ENCODE results near the gene CLPX.

Gene CLPX

DNA sequence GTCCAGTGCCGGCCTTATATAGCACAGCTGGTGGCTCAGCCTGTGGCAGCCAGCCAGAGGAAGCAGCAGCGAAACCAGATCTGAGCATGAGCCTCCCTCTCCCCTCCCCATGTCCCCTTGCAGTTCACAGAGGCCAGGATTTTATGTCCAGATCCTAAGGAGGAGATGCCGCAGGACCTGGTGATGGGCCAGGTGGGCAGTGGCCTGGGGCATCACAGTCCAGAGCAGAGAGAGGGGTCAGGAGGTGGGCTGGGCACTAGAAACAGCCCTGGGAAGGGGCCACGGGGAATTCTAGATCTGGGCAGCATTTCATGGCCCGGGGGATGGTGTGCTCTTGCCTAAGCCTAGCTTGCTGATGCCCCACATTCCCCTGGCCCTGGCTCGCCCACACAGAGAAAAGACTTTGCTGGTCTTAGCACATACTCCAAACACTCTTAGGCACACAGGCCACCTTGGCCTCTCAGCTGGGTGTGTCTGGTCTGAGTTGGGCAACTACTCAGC, 26.4 kb upstream of the CLPX start:
- H3K9me3 Mint-ChIP-seq: no peaks in the 10 kb centered on the region
- no peaks in the 10 kb centered on the region for H3K4me1 Mint-ChIP-seq
- H3K27ac Mint-ChIP-seq: no peak overlapping the region
- no peak for ATAC-seq
- H3K4me3 Mint-ChIP-seq: no peak overlapping the region
- peaks cover 9% of the 10 kb centered on the region for H3K27me3 Mint-ChIP-seq
- no peaks in the 10 kb centered on the region for H3K36me3 Mint-ChIP-seq

DNA sequence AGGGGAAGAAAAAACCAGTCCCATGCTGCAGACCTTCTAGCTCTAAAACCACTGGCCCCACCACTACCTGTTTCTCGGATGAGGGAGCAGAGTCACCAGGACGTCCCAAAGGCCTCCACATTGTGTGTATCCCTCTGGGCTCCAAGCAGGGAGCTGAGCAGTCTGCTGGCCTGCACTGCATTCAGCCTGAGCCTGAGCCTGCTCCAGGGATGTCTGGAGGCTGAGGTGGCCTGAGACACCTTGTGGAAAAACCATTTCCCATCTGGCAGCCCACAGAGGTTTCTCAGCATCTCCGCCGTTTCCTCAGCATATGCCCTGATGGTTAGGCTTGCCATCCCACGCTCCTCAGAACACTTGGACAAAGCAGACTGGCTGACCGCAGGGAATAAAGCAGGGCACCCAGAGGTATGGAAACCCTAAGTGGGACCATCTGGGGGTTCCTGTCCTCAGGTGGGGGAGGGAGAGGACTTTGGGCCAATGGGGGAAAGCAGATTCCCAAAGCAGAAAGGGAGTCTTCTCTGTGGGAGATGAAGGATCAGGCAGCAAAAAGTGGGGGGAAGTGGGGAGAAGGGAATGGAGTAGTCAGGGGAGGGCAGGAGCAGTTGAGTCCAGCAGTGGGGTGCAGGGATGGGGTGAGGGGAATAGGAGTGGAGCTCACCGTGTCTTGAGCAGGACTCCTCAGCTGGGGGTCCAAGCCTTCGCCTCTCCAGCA, 25.8 kb upstream of the CLPX start, which contains the start of gene CILP:
CILP (minus strand) TSS at position 704 of the 712 bp plus-strand sequence. CDS start 1,718 bp downstream, outside the sequence.
- H3K4me1 Mint-ChIP-seq: no peaks in the 10 kb centered on the region
- H3K27ac Mint-ChIP-seq: no peak within 1 kb of the TSS
- no peak for ATAC-seq
- H3K9me3 Mint-ChIP-seq: no peaks in the 10 kb centered on the region
- no peak within 1 kb of the TSS for H3K4me3 Mint-ChIP-seq
- H3K27me3 Mint-ChIP-seq: peaks cover 9% of the 10 kb centered on the region
- H3K36me3 Mint-ChIP-seq: no peaks in the 10 kb centered on the region

DNA sequence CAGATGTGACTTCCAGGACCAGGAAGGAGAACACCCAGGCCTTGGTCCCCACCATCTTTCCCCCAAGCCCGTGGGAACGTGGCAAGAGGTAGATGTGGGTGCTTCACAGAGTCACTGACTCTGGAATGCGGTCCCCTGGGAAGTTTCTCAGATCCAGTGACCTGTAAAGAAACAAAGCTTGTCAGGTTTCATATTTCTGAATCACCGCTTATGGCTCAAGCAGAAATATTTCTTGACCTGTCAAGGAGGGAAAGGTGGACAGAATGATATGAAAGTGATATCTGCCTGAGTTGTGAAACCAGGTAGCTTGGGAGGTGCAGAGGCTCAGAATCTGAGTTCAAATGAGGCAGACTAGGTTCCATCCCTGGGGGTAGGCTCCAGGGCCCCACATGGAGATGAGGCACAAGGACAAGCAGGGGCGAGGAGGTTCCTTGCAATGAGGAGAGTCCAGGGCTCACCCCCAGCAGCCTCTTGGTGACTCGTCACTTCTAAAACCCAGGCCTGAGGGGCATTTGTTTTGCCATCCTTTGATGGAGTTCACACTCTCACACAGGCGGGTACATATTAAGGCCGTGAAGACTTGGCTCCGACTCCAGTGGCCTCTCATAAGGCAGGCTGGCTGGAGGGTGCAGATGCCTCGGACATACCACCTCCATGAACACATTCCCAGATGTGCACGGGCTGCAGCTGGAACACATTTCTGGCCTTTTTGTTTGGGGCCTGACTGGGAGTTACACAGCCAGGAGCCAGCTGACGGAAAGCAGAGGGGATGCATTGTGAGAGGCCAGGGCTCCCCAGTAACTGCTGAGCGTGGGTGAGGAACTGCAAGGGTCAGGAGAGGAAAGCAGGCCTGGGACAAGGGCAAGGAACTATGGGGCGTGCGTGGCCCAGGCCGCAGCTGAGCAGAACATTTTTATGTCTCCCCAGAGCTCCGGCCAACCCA, 24.8 kb upstream of the CLPX start:
- H3K27ac Mint-ChIP-seq: no peak overlapping the region
- no peak for ATAC-seq
- H3K27me3 Mint-ChIP-seq: peaks cover 9% of the 10 kb centered on the region
- H3K9me3 Mint-ChIP-seq: no peaks in the 10 kb centered on the region
- no peak overlapping the region for H3K4me3 Mint-ChIP-seq
- H3K4me1 Mint-ChIP-seq: no peaks in the 10 kb centered on the region
- H3K36me3 Mint-ChIP-seq: no peaks in the 10 kb centered on the region

DNA sequence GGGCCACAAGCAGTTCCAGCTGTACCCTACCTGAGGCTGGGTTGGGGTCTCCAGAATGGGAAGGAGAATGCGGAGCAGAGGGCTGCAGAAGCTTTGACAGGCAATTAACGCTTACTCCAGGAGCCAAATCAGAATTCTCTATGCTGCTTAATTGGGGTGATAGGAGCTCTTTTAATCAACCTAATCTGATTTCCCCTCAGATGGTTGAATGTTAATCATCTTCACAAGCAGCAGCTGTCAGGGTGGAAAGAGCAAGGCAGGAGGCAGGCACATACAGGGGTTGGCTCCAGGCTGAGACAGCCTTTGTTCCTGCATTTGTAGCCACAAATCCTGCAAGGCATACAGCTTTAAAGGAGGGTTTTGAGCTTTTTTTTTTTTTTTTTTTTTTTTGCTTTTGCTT, 23.5 kb upstream of the CLPX start:
- no peak overlapping the region for H3K4me3 Mint-ChIP-seq
- H3K9me3 Mint-ChIP-seq: no peaks in the 10 kb centered on the region
- H3K27ac Mint-ChIP-seq: no peak overlapping the region
- no peaks in the 10 kb centered on the region for H3K36me3 Mint-ChIP-seq
- ATAC-seq: no peak
- peaks cover 9% of the 10 kb centered on the region for H3K27me3 Mint-ChIP-seq
- no peaks in the 10 kb centered on the region for H3K4me1 Mint-ChIP-seq

DNA sequence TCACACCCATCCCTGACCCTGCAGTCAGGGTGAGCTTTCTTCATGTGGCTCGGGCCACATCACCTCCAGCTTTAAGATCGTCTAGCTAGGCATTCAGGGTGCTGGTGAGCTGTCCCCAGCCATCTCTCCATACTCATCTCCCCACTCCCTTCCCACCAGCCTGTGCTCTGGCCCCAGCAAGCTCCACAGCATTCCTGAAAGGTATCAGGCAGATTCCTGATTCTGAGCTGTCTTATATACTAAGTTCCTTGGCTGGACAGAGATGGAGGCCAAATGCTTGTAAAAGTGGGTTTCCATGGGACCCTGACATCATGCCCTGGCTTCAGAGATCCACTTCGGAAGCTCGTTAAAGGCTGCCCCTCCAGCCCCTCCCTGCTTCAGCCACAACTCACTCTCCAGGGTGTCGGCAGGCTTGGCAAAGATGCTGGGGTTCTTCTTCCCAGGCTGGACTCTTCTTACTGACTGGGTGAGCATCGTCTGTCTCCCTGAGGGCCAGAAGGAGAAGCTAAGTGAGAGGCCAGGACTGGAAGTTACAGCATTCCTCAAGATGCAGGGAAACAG, 22.2 kb upstream of the CLPX start:
- Mint-ChIP-seq H3K9me3 (no peaks in the 10 kb centered on the region), H3K4me3 (no peak overlapping the region), H3K27me3 (peaks cover 9% of the 10 kb centered on the region), H3K36me3 (no peaks in the 10 kb centered on the region), H3K27ac (no peak overlapping the region), H3K4me1 (no peaks in the 10 kb centered on the region)
- no peak for ATAC-seq

DNA sequence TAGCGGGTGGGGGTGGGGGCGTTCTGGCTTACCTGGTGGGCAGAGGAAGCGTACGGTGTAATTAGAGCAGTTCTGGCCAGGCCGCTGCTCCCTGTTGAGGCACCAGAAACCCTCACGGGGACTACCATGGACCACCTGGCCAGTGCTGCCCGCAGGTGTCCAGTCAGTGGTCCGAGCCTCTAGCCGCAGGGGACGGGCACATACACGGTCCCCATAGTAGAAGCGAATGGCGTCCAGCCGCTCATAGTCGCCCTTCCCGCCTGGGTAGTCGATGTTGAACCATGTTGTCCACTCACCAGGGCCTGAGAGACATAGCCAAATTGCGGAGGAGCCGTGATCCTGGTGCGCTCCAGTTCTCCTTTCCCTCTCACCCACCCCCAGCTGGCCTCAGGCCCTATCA, 21.6 kb upstream of the CLPX start:
- no peaks in the 10 kb centered on the region for H3K36me3 Mint-ChIP-seq
- H3K27ac Mint-ChIP-seq: no peak overlapping the region
- H3K27me3 Mint-ChIP-seq: peaks cover 9% of the 10 kb centered on the region
- H3K4me3 Mint-ChIP-seq: no peak overlapping the region
- no peaks in the 10 kb centered on the region for H3K9me3 Mint-ChIP-seq
- ATAC-seq: no peak
- no peaks in the 10 kb centered on the region for H3K4me1 Mint-ChIP-seq

DNA sequence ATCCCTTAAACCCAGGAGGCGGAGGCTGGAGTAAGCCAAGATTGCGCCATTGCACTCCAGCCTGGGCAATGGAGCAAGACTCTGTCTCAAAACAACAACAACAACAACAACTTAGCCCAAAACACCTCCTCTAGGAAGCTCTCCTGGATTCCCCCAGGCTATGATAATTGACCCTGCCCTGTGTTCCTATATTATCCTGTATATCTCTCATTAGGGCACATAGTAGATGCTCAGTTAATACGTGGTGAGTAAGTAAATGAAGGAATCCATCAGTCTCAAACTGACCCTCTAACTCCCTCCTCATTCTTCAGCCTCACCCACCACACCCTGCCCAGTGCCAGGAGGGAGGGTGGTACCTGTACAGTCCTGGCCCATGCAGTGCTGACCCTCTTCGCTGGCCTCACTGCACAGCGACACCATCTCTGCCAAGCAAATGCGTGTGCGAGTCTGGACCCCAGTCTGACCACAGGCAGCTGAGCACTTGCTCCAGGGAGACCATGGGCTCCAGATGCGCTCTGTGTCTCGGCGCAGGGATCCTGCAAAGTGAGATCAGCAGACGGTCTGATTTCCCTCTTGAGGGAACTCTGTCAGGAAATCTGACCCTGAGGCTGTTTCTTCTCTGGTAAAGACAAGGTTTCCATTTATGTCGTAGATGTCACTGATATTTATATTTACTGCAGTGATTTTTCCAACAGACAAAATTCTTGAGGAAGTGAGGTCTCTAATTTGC, 20.0 kb upstream of the CLPX start:
- Mint-ChIP-seq H3K36me3 (no peaks in the 10 kb centered on the region), H3K27me3 (peaks cover 9% of the 10 kb centered on the region), H3K4me1 (no peaks in the 10 kb centered on the region), H3K9me3 (no peaks in the 10 kb centered on the region), H3K4me3 (no peak overlapping the region), H3K27ac (no peak overlapping the region)
- no peak for ATAC-seq

DNA sequence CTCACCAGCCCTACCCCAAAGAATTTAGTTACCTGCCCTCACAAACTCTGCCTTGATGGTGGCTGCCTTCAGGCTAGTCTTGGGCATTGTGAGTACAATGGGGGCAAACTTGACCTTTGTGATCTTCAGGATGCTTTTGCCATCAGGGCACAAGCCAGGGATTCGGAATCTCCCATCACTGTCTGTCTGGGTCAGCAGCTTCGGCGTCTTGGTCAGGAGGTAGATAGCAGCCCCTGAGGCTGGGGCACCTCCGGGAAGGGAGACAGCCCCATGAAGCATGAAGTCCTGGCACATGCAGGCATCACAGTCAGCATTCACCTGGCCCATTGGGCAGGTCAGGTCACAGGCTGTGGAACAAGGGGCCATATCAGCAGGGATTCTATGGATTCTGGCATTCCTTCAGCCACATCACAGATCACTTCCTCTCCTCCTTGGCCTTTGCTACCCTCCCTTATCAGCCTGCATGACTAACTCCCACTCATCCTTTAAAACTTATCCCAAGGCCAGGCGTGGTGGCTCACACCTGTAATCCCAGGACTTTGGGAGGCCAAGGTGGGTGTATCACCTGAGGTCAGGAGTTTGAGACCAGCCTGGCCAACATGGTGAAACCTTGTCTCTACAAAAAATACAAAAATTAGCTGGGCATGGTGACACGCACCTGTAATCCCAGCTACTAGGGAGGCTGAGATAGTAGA, 19.2 kb upstream of the CLPX start:
- no peak overlapping the region for H3K4me3 Mint-ChIP-seq
- H3K9me3 Mint-ChIP-seq: no peaks in the 10 kb centered on the region
- no peak overlapping the region for H3K27ac Mint-ChIP-seq
- ATAC-seq: no peak
- H3K4me1 Mint-ChIP-seq: no peaks in the 10 kb centered on the region
- peaks cover 9% of the 10 kb centered on the region for H3K27me3 Mint-ChIP-seq
- H3K36me3 Mint-ChIP-seq: no peaks in the 10 kb centered on the region

DNA sequence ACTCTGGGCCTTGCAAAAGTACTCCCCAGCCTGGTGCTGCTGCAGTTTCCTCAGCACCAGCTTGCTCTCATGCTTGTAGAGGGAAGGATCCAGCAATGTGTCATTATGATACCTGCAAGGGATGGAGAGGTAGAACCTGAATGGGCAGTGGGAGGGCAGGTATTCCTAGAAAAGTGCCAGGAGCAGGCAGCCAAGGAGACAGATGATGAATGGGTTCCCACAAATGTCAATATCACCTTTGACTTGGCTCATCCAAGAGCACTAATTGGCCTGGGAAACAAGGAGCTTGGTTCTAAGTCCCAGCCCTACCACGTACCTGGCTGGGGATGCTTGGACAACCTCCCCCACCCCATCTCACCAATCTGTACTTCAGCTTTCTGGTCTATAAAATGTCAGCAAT, 16.8 kb upstream of the CLPX start:
- Mint-ChIP-seq H3K4me1 (no peaks in the 10 kb centered on the region), H3K9me3 (no peaks in the 10 kb centered on the region), H3K27ac (no peak overlapping the region), H3K36me3 (no peaks in the 10 kb centered on the region), H3K27me3 (peaks cover 3% of the 10 kb centered on the region), H3K4me3 (no peak overlapping the region)
- no peak for ATAC-seq

DNA sequence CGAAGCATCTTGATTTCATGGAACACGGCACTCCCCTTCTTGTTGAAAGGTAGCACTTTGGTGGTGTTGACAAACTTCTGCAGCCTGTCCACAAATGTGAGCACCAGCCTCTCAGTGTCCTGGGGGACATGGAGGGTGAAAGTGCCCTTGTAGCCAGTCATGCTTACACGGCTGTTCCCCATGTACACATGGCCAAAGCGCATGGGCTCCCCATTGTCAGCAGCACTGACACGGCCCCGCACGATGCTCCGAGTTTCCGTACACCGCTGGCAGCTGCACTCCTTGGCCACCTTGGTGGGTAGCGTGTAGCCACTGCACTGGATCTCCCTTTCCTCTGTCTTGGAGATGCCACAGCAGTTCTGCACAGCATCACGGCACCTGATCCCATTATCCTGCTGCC, 13.4 kb upstream of the CLPX start:
- Mint-ChIP-seq H3K4me1 (no peaks in the 10 kb centered on the region), H3K27ac (no peak overlapping the region), H3K4me3 (no peak overlapping the region), H3K36me3 (no peaks in the 10 kb centered on the region), H3K27me3 (no peaks in the 10 kb centered on the region), H3K9me3 (no peaks in the 10 kb centered on the region)
- ATAC-seq: no peak

DNA sequence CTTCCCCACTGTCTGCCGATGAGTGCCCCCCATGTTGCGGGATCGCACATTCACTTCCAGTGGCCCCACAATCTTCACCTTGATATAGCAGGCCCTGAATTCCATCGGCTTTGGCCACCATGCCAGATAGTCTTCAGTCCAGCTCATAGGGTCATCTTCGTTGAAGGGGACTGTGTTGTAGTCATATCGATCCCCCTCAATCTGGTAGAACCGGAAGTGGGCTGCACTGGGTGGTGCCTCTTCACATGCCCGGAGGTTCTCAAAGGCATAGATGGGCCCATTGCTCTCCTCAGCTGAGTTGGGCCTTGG, 12.1 kb upstream of the CLPX start:
- no peak overlapping the region for H3K27ac Mint-ChIP-seq
- H3K4me1 Mint-ChIP-seq: no peaks in the 10 kb centered on the region
- no peak for ATAC-seq
- no peak overlapping the region for H3K4me3 Mint-ChIP-seq
- no peaks in the 10 kb centered on the region for H3K36me3 Mint-ChIP-seq
- no peaks in the 10 kb centered on the region for H3K9me3 Mint-ChIP-seq
- no peaks in the 10 kb centered on the region for H3K27me3 Mint-ChIP-seq

DNA sequence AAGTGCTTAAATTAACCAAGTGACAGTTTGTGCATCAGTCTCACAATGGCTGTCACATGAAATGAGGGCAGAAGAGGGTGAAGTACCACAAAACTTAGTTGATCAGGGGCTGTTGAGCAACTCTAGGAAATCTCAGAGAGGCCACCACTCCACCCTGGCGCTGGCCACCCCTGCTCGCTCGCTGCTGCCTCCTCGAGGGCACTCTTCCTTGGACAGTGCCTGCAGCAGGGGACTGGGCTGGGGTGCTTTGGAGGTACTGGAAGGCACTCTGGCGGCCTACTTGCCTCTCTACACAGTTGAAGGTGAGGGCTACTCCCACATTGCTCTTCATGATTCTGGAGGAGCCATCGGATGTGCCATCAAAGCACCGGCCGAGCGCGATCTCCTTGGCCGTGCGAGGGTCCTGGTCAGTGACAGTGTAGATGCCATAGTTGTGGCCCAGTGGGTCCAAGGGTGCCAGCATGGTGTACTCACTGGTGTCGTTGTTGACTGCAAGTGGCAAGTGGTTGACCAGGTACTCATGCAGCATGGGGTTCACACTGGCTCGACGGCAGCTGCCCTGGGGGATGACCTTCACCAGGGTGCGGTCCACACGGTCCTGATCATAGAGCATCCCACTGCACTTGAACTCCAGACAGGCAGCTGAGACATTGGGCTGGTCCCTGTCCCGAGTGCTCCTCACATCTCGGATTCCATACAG, 11.6 kb upstream of the CLPX start:
- Mint-ChIP-seq H3K36me3 (no peaks in the 10 kb centered on the region), H3K9me3 (no peaks in the 10 kb centered on the region), H3K4me1 (no peaks in the 10 kb centered on the region), H3K4me3 (no peak overlapping the region), H3K27ac (no peak overlapping the region), H3K27me3 (no peaks in the 10 kb centered on the region)
- no peak for ATAC-seq

DNA sequence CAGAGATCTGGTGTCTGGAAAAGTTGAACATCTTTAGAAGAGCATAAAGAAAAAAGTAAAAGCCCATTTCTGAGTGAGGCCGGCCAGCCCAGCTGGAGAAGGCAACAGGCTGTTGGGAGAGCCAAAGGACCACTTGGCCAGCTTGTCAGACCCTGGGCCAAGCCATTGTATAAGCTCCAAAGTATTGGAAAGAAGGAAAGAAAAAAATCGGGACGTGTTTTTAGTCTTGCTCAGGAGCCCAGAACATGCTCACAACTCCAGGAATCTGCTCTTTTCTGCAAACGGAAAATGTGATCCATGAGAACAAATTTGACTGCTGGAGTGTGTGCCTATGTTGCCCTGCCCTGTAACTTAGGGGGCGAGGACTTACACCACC, 10.4 kb upstream of the CLPX start:
- no peak overlapping the region for H3K4me3 Mint-ChIP-seq
- no peaks in the 10 kb centered on the region for H3K27me3 Mint-ChIP-seq
- no peak overlapping the region for H3K27ac Mint-ChIP-seq
- no peak for ATAC-seq
- no peaks in the 10 kb centered on the region for H3K9me3 Mint-ChIP-seq
- H3K36me3 Mint-ChIP-seq: no peaks in the 10 kb centered on the region
- H3K4me1 Mint-ChIP-seq: no peaks in the 10 kb centered on the region

DNA sequence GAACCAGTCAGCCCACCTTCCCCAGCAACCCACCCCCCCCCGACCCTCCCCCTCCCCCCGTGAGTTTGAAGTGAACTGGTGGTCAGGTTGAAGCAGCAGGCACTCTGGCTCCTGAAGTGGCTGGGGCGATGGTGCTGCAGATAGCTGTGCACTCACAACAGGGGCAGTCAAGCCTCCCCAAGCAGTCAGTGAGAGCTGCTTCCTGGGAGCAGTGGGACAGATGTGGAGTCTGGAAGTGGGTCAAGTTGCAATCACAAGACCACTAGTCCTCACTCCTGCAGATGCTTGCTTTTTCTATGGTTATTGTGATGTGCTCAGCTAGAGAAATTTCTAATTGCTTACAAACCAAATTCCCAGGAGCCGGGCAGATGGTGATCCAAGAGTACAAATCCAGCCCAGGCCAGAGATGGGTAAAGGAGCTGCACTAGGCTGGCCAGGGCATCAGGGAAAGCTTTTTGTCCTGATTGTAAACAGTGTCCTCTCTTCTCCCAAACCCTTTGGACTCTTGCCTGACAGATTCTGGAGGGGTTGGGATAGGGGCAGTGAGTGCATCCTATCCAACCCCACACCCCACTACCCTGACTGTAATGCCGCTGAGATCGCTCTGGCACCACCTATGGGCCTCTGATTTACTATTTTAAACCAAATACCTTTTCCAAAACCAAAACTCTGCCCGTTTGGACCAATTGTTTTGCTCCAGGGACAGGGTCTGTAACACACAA, 9.8 kb upstream of the CLPX start:
- no peaks in the 10 kb centered on the region for H3K9me3 Mint-ChIP-seq
- H3K36me3 Mint-ChIP-seq: no peaks in the 10 kb centered on the region
- H3K27ac Mint-ChIP-seq: no peak overlapping the region
- no peaks in the 10 kb centered on the region for H3K27me3 Mint-ChIP-seq
- no peak overlapping the region for H3K4me3 Mint-ChIP-seq
- H3K4me1 Mint-ChIP-seq: no peaks in the 10 kb centered on the region
- ATAC-seq: no peak
